ENCODE measurements around the gene DLG1.

DLG1 gene

GRCh38 chr3:197017003-197017402 is 281.4 kb downstream of the DLG1 start:
- H3K27ac ChIP-seq (ENCODE audit: low read depth, low read length, severe bottlenecking) = no peak overlapping the region

GRCh38 chr3:197015790-197016736 is 282.3 kb downstream of the DLG1 start:
- 90 to 96% methylated on average over 17 to 24 of the region's 28 CpGs for WGBS, 2 experiments (ENCODE audit: insufficient coverage in 2 of 2)
- no peaks in the 10 kb centered on the region for H3K36me3 ChIP-seq (ENCODE audit: control insufficient read depth, insufficient read depth, low read length)
- H3K9me3 ChIP-seq (ENCODE audit: control insufficient read depth, low read length) = no peaks in the 10 kb centered on the region
- peaks cover 3% of the 10 kb centered on the region for H3K4me1 ChIP-seq (ENCODE audit: control insufficient read depth, insufficient read depth, low read length, poor library complexity, severe bottlenecking)
- H3K4me3 ChIP-seq (ENCODE audit: extremely low read depth, insufficient read depth, low read length, poor library complexity, severe bottlenecking) = no peak overlapping the region
- H3K27ac ChIP-seq (ENCODE audit: low read depth, low read length, severe bottlenecking) = no peak overlapping the region

More at GRCh38 chr3:197017003-197017402, 281.4 kb downstream of the DLG1 start:
- Histone ChIP-seq H3K9me3 (ENCODE audit: control insufficient read depth, low read length) (no peaks in the 10 kb centered on the region), H3K4me1 (ENCODE audit: control insufficient read depth, insufficient read depth, low read length, poor library complexity, severe bottlenecking) (peaks cover 3% of the 10 kb centered on the region), H3K36me3 (ENCODE audit: control insufficient read depth, insufficient read depth, low read length) (no peaks in the 10 kb centered on the region), H3K4me3 (ENCODE audit: extremely low read depth, insufficient read depth, low read length, poor library complexity, severe bottlenecking) (no peak overlapping the region)
- WGBS, 2 experiments (ENCODE audit: insufficient coverage in 2 of 2) = 95 to 98% methylated on average over 15 to 18 of the region's 18 CpGs

GRCh38 chr3:197014942-197015575 is 283.4 kb downstream of the DLG1 start:
- Histone ChIP-seq H3K4me3 (ENCODE audit: extremely low read depth, insufficient read depth, low read length, poor library complexity, severe bottlenecking) (no peak overlapping the region), H3K36me3 (ENCODE audit: control insufficient read depth, insufficient read depth, low read length) (no peaks in the 10 kb centered on the region), H3K4me1 (ENCODE audit: control insufficient read depth, insufficient read depth, low read length, poor library complexity, severe bottlenecking) (peaks cover 3% of the 10 kb centered on the region), H3K27ac (ENCODE audit: low read depth, low read length, severe bottlenecking) (no peak overlapping the region), H3K9me3 (ENCODE audit: control insufficient read depth, low read length) (no peaks in the 10 kb centered on the region)
- 93 to 97% methylated on average over 13 to 18 of the region's 22 CpGs for WGBS, 2 experiments (ENCODE audit: insufficient coverage in 2 of 2)

GRCh38 chr3:197014024-197014423 is 284.4 kb downstream of the DLG1 start:
- Histone ChIP-seq H3K36me3 (ENCODE audit: control insufficient read depth, insufficient read depth, low read length) (no peaks in the 10 kb centered on the region), H3K4me3 (ENCODE audit: extremely low read depth, insufficient read depth, low read length, poor library complexity, severe bottlenecking) (no peak overlapping the region), H3K27ac (ENCODE audit: low read depth, low read length, severe bottlenecking) (no peak overlapping the region), H3K9me3 (ENCODE audit: control insufficient read depth, low read length) (no peaks in the 10 kb centered on the region), H3K4me1 (ENCODE audit: control insufficient read depth, insufficient read depth, low read length, poor library complexity, severe bottlenecking) (peaks cover 1% of the 10 kb centered on the region)
- WGBS, 2 experiments (ENCODE audit: insufficient coverage in 2 of 2) = 93 to 100% methylated on average over 3 of the region's 6 CpGs

GRCh38 chr3:197012540-197012883 is 285.9 kb downstream of the DLG1 start:
- no peaks in the 10 kb centered on the region for H3K9me3 ChIP-seq (ENCODE audit: control insufficient read depth, low read length)
- H3K36me3 ChIP-seq (ENCODE audit: control insufficient read depth, insufficient read depth, low read length) = no peaks in the 10 kb centered on the region
- H3K4me1 ChIP-seq (ENCODE audit: control insufficient read depth, insufficient read depth, low read length, poor library complexity, severe bottlenecking) = no peaks in the 10 kb centered on the region
- H3K27ac ChIP-seq (ENCODE audit: low read depth, low read length, severe bottlenecking) = no peak overlapping the region
- 89 to 96% methylated on average over 6 of the region's 7 CpGs for WGBS, 2 experiments (ENCODE audit: insufficient coverage in 2 of 2)
- no peak overlapping the region for H3K4me3 ChIP-seq (ENCODE audit: extremely low read depth, insufficient read depth, low read length, poor library complexity, severe bottlenecking)

- WGBS, 2 experiments (ENCODE audit: insufficient coverage in 2 of 2) = 87 to 90% methylated on average over 19 to 24 of the region's 25 CpGs
- no peaks in the 10 kb centered on the region for H3K9me3 ChIP-seq (ENCODE audit: control insufficient read depth, low read length)
- H3K4me1 ChIP-seq (ENCODE audit: control insufficient read depth, insufficient read depth, low read length, poor library complexity, severe bottlenecking) = no peaks in the 10 kb centered on the region
- H3K4me3 ChIP-seq (ENCODE audit: extremely low read depth, insufficient read depth, low read length, poor library complexity, severe bottlenecking) = no peak overlapping the region
- no peak overlapping the region for H3K27ac ChIP-seq (ENCODE audit: low read depth, low read length, severe bottlenecking)
- no peaks in the 10 kb centered on the region for H3K36me3 ChIP-seq (ENCODE audit: control insufficient read depth, insufficient read depth, low read length)
Observed at GRCh38 chr3:197011780-197012539, 286.5 kb downstream of the DLG1 start.

GRCh38 chr3:197010556-197011351 is 287.7 kb downstream of the DLG1 start:
- WGBS, 2 experiments (ENCODE audit: insufficient coverage in 2 of 2) = 93 to 95% methylated on average over 25 to 29 of the region's 30 CpGs
- Histone ChIP-seq H3K4me1 (ENCODE audit: control insufficient read depth, insufficient read depth, low read length, poor library complexity, severe bottlenecking) (no peaks in the 10 kb centered on the region), H3K27ac (ENCODE audit: low read depth, low read length, severe bottlenecking) (no peak overlapping the region), H3K36me3 (ENCODE audit: control insufficient read depth, insufficient read depth, low read length) (no peaks in the 10 kb centered on the region), H3K9me3 (ENCODE audit: control insufficient read depth, low read length) (no peaks in the 10 kb centered on the region), H3K4me3 (ENCODE audit: extremely low read depth, insufficient read depth, low read length, poor library complexity, severe bottlenecking) (no peak overlapping the region)

- Histone ChIP-seq H3K36me3 (ENCODE audit: control insufficient read depth, insufficient read depth, low read length) (no peaks in the 10 kb centered on the region), H3K9me3 (ENCODE audit: control insufficient read depth, low read length) (no peaks in the 10 kb centered on the region), H3K4me3 (ENCODE audit: extremely low read depth, insufficient read depth, low read length, poor library complexity, severe bottlenecking) (no peak overlapping the region), H3K27ac (ENCODE audit: low read depth, low read length, severe bottlenecking) (no peak overlapping the region), H3K4me1 (ENCODE audit: control insufficient read depth, insufficient read depth, low read length, poor library complexity, severe bottlenecking) (no peaks in the 10 kb centered on the region)
- 95 to 96% methylated on average over 18 of the region's 20 CpGs for WGBS, 2 experiments (ENCODE audit: insufficient coverage in 2 of 2)
Observed at GRCh38 chr3:197009532-197010019, 288.8 kb downstream of the DLG1 start.

- 94 to 98% methylated on average over 14 to 18 of the region's 27 CpGs for WGBS, 2 experiments (ENCODE audit: insufficient coverage in 2 of 2)
- Histone ChIP-seq H3K4me1 (ENCODE audit: control insufficient read depth, insufficient read depth, low read length, poor library complexity, severe bottlenecking) (no peaks in the 10 kb centered on the region), H3K4me3 (ENCODE audit: extremely low read depth, insufficient read depth, low read length, poor library complexity, severe bottlenecking) (no peak overlapping the region), H3K9me3 (ENCODE audit: control insufficient read depth, low read length) (no peaks in the 10 kb centered on the region), H3K27ac (ENCODE audit: low read depth, low read length, severe bottlenecking) (no peak overlapping the region), H3K36me3 (ENCODE audit: control insufficient read depth, insufficient read depth, low read length) (no peaks in the 10 kb centered on the region)
Observed at GRCh38 chr3:197008436-197009209, 289.8 kb downstream of the DLG1 start.

Data from mesodermal cell (in vitro differentiated cells).